Sigmoid colon (tissue), 4 donors: ENCODE data around the gene SLC48A1.

Experiments
- EP300 ChIP-seq, 4 donors: sonication (generic); formaldehyde crosslinking; IDR thresholded peaks; one replicate each; pipeline ENCODE4 v1.6.1; 2017; ENCODE audit warnings: antibody characterized with exemption in 4 of 4
- POLR2A ChIP-seq, 2 donors: fragments of 450-650 bp; IDR thresholded peaks; one replicate each; pipeline ENCODE4 v1.6.1; 2016; ENCODE audit warnings: antibody characterized with exemption in 2 of 2, mild to moderate bottlenecking in 2 of 2, moderate library complexity in 2 of 2
- POLR2AphosphoS5 ChIP-seq, 4 donors: sonication (generic); formaldehyde crosslinking; IDR thresholded peaks; one replicate each; pipeline ENCODE4 v1.6.1; 2017; ENCODE audit warnings: antibody characterized with exemption in 4 of 4
- TF ChIP-seq, protein P1 (sequence below), 4 experiments: fragments of 450-650 bp in 3 of 4; fragments of 200-600 bp in 1 of 4; IDR thresholded peaks; one replicate each; pipeline ENCODE4 v1.5.1; 2016 to 2019; ENCODE audit warnings: antibody characterized with exemption in 4 of 4, mild to moderate bottlenecking in 3 of 4, moderate library complexity in 2 of 4

DNA sequence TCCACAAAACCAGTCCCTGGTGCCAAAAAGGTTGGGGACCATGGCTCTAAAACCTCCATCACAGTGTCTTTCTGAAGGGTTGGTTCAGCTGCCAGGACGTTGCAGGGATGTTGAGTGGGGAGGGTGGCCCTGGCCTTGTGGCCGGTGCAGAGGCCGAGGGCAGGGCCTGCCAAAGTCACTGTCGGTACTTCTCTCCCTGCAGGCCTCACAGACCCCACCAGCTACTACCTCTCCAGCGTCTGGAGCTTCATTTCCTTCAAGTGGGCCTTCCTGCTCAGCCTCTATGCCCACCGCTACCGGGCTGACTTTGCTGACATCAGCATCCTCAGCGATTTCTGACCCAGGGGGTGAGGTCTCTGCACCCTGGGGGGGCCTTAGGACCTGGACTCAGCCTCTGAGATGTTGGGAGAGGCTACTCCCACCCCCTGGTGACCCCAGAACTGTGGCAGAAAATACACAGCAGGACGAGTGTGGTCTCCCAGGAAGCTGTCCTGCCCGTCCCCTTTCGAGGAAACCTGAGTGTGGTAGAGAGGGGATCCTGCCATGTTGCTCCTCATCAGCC lies 7.0 kb downstream of the SLC48A1 start:
- TF ChIP-seq, protein P1, sequence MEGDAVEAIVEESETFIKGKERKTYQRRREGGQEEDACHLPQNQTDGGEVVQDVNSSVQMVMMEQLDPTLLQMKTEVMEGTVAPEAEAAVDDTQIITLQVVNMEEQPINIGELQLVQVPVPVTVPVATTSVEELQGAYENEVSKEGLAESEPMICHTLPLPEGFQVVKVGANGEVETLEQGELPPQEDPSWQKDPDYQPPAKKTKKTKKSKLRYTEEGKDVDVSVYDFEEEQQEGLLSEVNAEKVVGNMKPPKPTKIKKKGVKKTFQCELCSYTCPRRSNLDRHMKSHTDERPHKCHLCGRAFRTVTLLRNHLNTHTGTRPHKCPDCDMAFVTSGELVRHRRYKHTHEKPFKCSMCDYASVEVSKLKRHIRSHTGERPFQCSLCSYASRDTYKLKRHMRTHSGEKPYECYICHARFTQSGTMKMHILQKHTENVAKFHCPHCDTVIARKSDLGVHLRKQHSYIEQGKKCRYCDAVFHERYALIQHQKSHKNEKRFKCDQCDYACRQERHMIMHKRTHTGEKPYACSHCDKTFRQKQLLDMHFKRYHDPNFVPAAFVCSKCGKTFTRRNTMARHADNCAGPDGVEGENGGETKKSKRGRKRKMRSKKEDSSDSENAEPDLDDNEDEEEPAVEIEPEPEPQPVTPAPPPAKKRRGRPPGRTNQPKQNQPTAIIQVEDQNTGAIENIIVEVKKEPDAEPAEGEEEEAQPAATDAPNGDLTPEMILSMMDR (IDR thresholded peaks at IDR 0.05): no peak
- peak in 1 of 4 donors; percentile 9 for TF ChIP-seq POLR2AphosphoS5 (IDR thresholded peaks at IDR 0.05)
- no peak for TF ChIP-seq POLR2A (IDR thresholded peaks at IDR 0.05)
- TF ChIP-seq EP300 (IDR thresholded peaks at IDR 0.05): no peak
